ENCODE data around the gene SYNJ1.
"Not testable (repeated sequence)": the region's sequence is repeated elsewhere in the genome, so short reads cannot be mapped to it uniquely, and the experiment has no call there.

The SYNJ1 gene

GRCh38 chr21:32698971-32699693 is 28.7 kb downstream of the SYNJ1 start:
- no peak for TF ChIP-seq POLR2A (IDR thresholded peaks at IDR 0.05; ENCODE audit: low read length)
- TF ChIP-seq GATA1 (IDR thresholded peaks at IDR 0.05; ENCODE audit: low read depth, low read length) = no peak
- no peak for DNase-seq

DNA sequence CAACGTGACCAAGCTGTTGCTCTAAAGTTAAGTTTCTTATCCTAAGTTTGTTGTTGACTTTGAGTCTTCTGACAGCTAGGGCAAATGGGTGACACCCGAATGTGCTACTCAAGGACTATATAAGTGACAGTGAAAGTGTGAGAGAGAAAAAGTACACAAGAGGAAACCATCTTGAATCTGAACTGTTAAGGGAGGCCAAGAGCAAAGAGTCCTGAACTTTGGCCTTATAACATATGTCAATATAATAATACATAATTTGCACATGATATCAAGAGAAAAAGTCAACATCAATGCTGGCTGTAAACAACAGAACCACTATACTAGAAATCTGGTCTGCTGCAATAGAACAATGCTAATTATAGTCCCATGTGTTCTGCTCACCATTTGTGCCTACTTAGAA is 29.5 kb downstream of the SYNJ1 start:
- no peak for DNase-seq
- TF ChIP-seq GATA1 (IDR thresholded peaks at IDR 0.05; ENCODE audit: low read depth, low read length) = no peak
- TF ChIP-seq POLR2A (IDR thresholded peaks at IDR 0.05; ENCODE audit: low read length) = no peak

GRCh38 chr21:32695482-32695881 is 32.3 kb downstream of the SYNJ1 start:
- not testable (repeated sequence) for DNase-seq

- DNase-seq = no peak
- TF ChIP-seq POLR2A (IDR thresholded peaks at IDR 0.05; ENCODE audit: low read length) (no peak), GATA1 (IDR thresholded peaks at IDR 0.05; ENCODE audit: low read depth, low read length) (no peak)
These were observed 34.2 kb downstream of the SYNJ1 start for GRCh38 chr21:32693581-32693980.

- DNase-seq = no peak
- TF ChIP-seq POLR2A (IDR thresholded peaks at IDR 0.05; ENCODE audit: low read length) (no peak), GATA1 (IDR thresholded peaks at IDR 0.05; ENCODE audit: low read depth, low read length) (no peak)
These were observed 37.7 kb downstream of the SYNJ1 start for GRCh38 chr21:32690085-32690484.

GRCh38 chr21:32687643-32688345 is 40.0 kb downstream of the SYNJ1 start:
- TF ChIP-seq POLR2A (IDR thresholded peaks at IDR 0.05; ENCODE audit: low read length) (no peak), GATA1 (IDR thresholded peaks at IDR 0.05; ENCODE audit: low read depth, low read length) (no peak)
- peak; percentile 8 to 15 for DNase-seq

DNA sequence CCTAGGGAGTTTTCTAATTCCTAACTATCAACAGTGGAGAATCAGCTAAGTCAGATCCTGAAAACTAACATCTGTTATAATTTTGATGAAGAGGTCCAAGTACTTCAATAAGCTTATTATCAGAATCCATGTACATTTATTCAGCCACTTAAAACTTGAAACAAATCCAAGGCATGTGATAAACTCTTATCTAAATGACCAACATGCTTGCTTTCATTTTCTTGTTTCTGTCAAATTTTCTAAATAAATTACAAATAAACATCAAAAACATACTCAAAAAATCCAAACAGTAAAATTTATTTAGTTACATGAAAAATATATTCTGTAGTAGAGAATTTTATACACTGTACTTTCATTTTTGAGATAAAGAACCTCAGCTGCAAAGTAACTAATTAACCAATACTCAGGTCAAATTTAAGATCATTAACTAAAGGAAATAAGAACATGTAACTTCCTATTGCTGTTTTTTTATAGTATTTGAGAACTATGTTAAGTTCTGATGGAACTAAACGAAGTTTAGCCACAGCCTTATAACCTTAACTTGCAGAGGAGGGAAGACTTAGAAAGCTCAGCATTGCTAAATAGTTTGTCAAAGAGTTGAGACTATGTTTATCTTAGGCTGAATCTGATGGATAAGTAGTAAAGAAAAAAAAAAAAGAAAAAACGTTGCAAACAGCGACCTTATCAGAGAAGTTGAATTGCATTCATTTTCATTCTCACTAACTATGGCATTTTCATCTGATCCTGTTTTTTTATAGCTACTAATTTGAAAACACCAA is 44.9 kb downstream of the SYNJ1 start:
- no peak for TF ChIP-seq POLR2A (IDR thresholded peaks at IDR 0.05; ENCODE audit: low read length)
- TF ChIP-seq GATA1 (IDR thresholded peaks at IDR 0.05; ENCODE audit: low read depth, low read length) = no peak
- peak; percentile 53 to 75 for DNase-seq

GRCh38 chr21:32674731-32675130 is 53.1 kb downstream of the SYNJ1 start:
- TF ChIP-seq POLR2A (IDR thresholded peaks at IDR 0.05; ENCODE audit: low read length) = no peak
- no peak for TF ChIP-seq GATA1 (IDR thresholded peaks at IDR 0.05; ENCODE audit: low read depth, low read length)
- DNase-seq = peak in 1 of 2 experiments; percentile 30

- no peak for TF ChIP-seq POLR2A (IDR thresholded peaks at IDR 0.05; ENCODE audit: low read length)
- TF ChIP-seq GATA1 (IDR thresholded peaks at IDR 0.05; ENCODE audit: low read depth, low read length) = no peak
- no peak for DNase-seq
These were observed 53.8 kb downstream of the SYNJ1 start for GRCh38 chr21:32674038-32674437.

GRCh38 chr21:32666258-32666657 is 61.6 kb downstream of the SYNJ1 start:
- TF ChIP-seq POLR2A (IDR thresholded peaks at IDR 0.05; ENCODE audit: low read length) (no peak), GATA1 (IDR thresholded peaks at IDR 0.05; ENCODE audit: low read depth, low read length) (no peak)
- peak; percentile 67 to 89 for DNase-seq

DNA sequence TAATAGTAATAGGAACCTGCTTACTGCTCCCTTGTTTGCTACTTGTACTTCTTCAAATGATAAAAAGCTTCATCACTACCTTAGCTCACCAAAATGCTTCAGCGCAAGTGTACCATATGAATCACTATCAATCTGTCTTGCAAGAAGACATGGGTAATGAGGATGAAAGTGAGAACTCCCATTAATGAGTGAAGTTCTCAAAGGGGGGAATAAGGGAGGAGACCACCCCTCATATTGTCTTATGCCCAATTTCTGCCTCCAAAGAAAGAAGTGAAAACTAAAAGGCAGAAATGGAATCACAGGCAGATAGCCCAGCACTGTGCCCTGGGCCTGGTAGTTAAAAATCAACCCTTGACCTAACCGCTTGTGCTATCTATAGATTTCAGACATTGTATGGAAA is 63.7 kb downstream of the SYNJ1 start:
- DNase-seq = peak; percentile 38 to 48

DNA sequence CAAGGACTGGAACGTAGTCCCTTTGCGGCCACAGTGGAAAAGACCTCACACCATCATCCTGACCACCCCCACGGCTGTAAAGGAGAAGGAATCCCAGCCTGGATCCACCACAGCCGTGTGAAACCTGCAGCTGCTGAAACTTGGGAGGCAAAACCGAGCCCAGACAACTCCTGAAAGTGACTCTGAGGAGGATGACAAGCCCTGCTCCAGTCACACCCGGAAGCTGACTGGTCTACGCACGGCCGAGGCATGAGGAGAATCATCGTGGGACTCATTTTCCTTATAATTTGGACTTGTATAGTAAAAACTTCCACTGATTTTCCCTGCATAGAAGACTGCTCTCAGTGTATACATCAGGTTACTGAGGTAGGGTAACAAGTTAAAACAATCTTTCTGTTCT is 65.8 kb downstream of the SYNJ1 start:
- not testable (repeated sequence) for DNase-seq

DNA sequence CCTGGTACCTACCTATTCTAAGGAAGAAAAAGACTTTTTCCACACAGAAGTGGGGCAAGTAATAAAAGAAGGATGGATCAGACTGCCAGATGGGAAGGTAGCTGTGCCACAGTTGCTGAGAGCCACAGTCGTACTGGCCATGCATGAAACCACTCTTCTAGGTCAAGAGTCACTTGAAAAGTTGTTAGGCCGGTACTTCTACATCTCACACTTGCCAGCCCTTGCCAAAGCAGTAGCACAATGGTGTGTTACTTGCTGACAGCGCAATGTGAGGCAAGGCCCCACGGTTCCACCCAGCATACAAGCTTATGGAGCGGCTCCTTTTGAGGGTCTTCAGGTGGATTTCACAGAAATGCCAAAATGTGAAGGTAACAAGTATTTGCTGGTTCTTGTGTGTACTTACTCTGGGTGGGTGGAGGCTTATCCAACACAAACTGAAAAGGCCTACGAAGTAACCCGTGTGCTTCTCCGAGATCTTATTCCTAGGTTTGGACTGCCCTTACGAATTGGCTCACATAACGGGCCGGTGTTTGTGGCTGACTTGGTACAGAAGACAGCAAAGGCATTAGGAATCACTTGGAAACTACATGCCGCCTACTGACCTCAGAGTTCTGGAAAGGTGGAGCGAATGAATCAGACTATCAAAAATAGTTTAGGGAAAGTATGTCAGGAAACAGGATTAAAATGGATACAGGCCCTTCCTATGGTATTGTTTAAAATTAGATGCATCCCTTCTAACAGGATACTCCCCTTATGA is 66.6 kb downstream of the SYNJ1 start:
- not testable (repeated sequence) for DNase-seq

DNA sequence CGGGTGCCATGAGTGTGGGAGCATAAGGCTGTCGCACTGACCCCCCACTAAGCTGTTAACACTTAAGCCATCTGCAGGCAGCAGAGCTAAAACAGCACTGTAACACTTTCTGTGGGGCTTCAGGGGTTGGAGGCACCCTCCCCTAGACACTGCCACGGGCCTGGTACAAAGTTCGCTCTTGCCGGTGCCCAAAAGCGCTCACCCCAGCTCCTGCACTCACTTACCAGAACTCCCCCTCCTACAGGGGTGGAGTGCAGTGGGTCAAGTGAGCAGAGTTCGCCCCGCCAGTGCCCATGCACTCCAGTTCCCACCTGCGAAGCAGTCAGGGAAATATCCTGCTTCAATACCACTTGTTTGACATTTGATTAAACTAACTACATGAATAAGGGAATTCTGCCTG is 69.3 kb downstream of the SYNJ1 start:
- no peak for DNase-seq
- TF ChIP-seq GATA1 (IDR thresholded peaks at IDR 0.05; ENCODE audit: low read depth, low read length) (no peak), POLR2A (IDR thresholded peaks at IDR 0.05; ENCODE audit: low read length) (no peak)
